Neuronal stem cell (in vitro differentiated cells): ENCODE data around the gene RHD.

Source experiments
- DNase-seq: peaks from one replicate; pipeline ENCODE4 v3.0.0-alpha.2; 2013; ENCODE audit warnings: low spot score
- H2AFZ ChIP-seq: one replicate; pipeline ENCODE4 v1.6.1; 2013; ENCODE audit warnings: mild to moderate bottlenecking, low read length, inconsistent platforms
- H2AK5ac ChIP-seq: 2 replicates; pipeline ENCODE4 v1.6.1; 2013; ENCODE audit warnings: low read depth, mild to moderate bottlenecking, inconsistent platforms, low read length, moderate library complexity, mixed read lengths
- H2BK120ac ChIP-seq: 2 replicates; pipeline ENCODE4 v1.6.1; 2013; ENCODE audit warnings: low read depth, mild to moderate bottlenecking, inconsistent platforms, low read length, moderate library complexity, mixed read lengths
- H2BK12ac ChIP-seq: one replicate; pipeline ENCODE4 v1.6.1; 2013; ENCODE audit warnings: low read length, inconsistent platforms
- H2BK15ac ChIP-seq: 2 replicates; pipeline ENCODE4 v1.6.1; 2013; ENCODE audit warnings: mild to moderate bottlenecking, low read length, inconsistent platforms, mixed read lengths
- H2BK5ac ChIP-seq: one replicate; pipeline ENCODE4 v1.6.1; 2013; ENCODE audit warnings: inconsistent platforms, mild to moderate bottlenecking, low read length, moderate library complexity
- H3K14ac ChIP-seq: one replicate; pipeline ENCODE4 v1.6.1; 2013; ENCODE audit warnings: low read length, inconsistent platforms
- H3K18ac ChIP-seq: 2 replicates; pipeline ENCODE4 v1.6.1; 2013; ENCODE audit warnings: low read length, inconsistent platforms
- H3K23ac ChIP-seq: 2 replicates; pipeline ENCODE4 v1.6.1; 2013; ENCODE audit warnings: low read depth, mild to moderate bottlenecking, mixed read lengths, low read length, inconsistent platforms; ENCODE audit not compliant: poor library complexity
- H3K27ac ChIP-seq: replicated peaks from 3 replicates; pipeline ENCODE4 v1.5.1; 2013; ENCODE audit warnings: low read length, inconsistent platforms
- H3K27me3 ChIP-seq, 3 experiments: 2 replicates each; pipeline ENCODE4 v1.6.1; 2013; ENCODE audit warnings: low read length in 3 of 3, mild to moderate bottlenecking in 2 of 3, inconsistent platforms in 1 of 3, low read depth in 1 of 3, mixed read lengths in 1 of 3, moderate library complexity in 1 of 3; ENCODE audit not compliant: control insufficient read depth in 3 of 3, insufficient read depth in 3 of 3
- H3K36me3 ChIP-seq, 2 donors: replicated peaks in 1 of 2; 2 replicates each; pipeline ENCODE4 v1.6.1; 2013; ENCODE audit warnings: low read length in 2 of 2; ENCODE audit not compliant: control insufficient read depth in 2 of 2, insufficient read depth in 2 of 2
- H3K4ac ChIP-seq: 2 replicates; pipeline ENCODE4 v1.6.1; 2013; ENCODE audit warnings: inconsistent platforms, mild to moderate bottlenecking, low read length, moderate library complexity
- H3K4me1 ChIP-seq, 2 donors: 1 replicate in 1 of 2; 2 replicates in 1 of 2; pipeline ENCODE4 v1.6.1; 2013; ENCODE audit warnings: low read length in 2 of 2, low read depth in 1 of 2; ENCODE audit not compliant: control insufficient read depth in 2 of 2, insufficient read depth in 1 of 2
- H3K4me2 ChIP-seq: one replicate; pipeline ENCODE4 v1.6.1; 2013; ENCODE audit warnings: mild to moderate bottlenecking, low read length, inconsistent platforms; ENCODE audit not compliant: insufficient read depth, poor library complexity, severe bottlenecking
- H3K4me3 ChIP-seq, 2 donors: 2 replicates each; pipeline ENCODE4 v1.5.1; 2013; ENCODE audit warnings: low read length in 2 of 2, mild to moderate bottlenecking in 2 of 2, inconsistent platforms in 1 of 2, moderate library complexity in 1 of 2
- H3K79me1 ChIP-seq: one replicate; pipeline ENCODE4 v1.6.1; 2013; ENCODE audit warnings: low read depth, mild to moderate bottlenecking, inconsistent platforms, low read length, moderate library complexity
- H3K9ac ChIP-seq: one replicate; pipeline ENCODE4 v1.6.1; 2013; ENCODE audit warnings: mild to moderate bottlenecking, low read depth, low read length, inconsistent platforms; ENCODE audit not compliant: poor library complexity
- H3K9me3 ChIP-seq, 2 donors: replicated peaks in 1 of 2; 2 replicates each; pipeline versions ENCODE3 to v1.6.1; 2013; ENCODE audit warnings: low read length in 2 of 2, mild to moderate bottlenecking in 2 of 2, inconsistent platforms in 1 of 2, low read depth in 1 of 2, mixed read lengths in 1 of 2, moderate library complexity in 1 of 2; ENCODE audit not compliant: control insufficient read depth in 2 of 2, insufficient read depth in 1 of 2
- H4K8ac ChIP-seq: one replicate; pipeline ENCODE4 v1.6.1; 2013; ENCODE audit warnings: low read depth, mild to moderate bottlenecking, inconsistent platforms, low read length, moderate library complexity
- H4K91ac ChIP-seq: one replicate; pipeline ENCODE4 v1.6.1; 2013; ENCODE audit warnings: low read length, low read depth, mild to moderate bottlenecking, inconsistent platforms; ENCODE audit not compliant: poor library complexity
- WGBS, 2 donors: extraction: QIAGEN DNeasy Blood & Tissue Kit; methylation state at CpG; one replicate each; pipeline ENCODE4 v1.1.7; 2013; ENCODE audit warnings: missing lambda C conversion rate in 2 of 2, mixed read lengths in 1 of 2; ENCODE audit not compliant: insufficient read length in 2 of 2, insufficient replicate concordance in 1 of 2; ENCODE audit errors: extremely low coverage in 2 of 2; 5-methylcytosine and 5-hydroxymethylcytosine counted together

RHD gene

GRCh38 chr1:25355841-25356395 is 83.6 kb downstream of the RHD start:
- no peaks in the 10 kb centered on the region for H3K79me1 ChIP-seq
- H2AFZ ChIP-seq, result no peak overlapping the region
- H3K9ac ChIP-seq, result no peak overlapping the region
- H3K9me3 ChIP-seq, result no peaks in the 10 kb centered on the region
- H4K8ac ChIP-seq, result no peak overlapping the region
- no peak overlapping the region for H2BK15ac ChIP-seq
- no peak overlapping the region for H3K4me3 ChIP-seq
- no peaks in the 10 kb centered on the region for H3K4me1 ChIP-seq
- no peak overlapping the region for H4K91ac ChIP-seq
- H2BK5ac ChIP-seq, result no peak overlapping the region
- H2BK12ac ChIP-seq, result no peak overlapping the region
- no peak overlapping the region for H3K18ac ChIP-seq
- no peaks in the 10 kb centered on the region for H3K27me3 ChIP-seq
- no peak overlapping the region for H2AK5ac ChIP-seq
- H3K14ac ChIP-seq, result no peak overlapping the region
- H2BK120ac ChIP-seq, result no peak overlapping the region
- H3K4ac ChIP-seq, result no peak overlapping the region
- H3K23ac ChIP-seq, result no peak overlapping the region
- H3K4me2 ChIP-seq, result no peak overlapping the region
- H3K27ac ChIP-seq, result no peak overlapping the region
- no CpG with 5 or more reads among the region's 6 CpGs for WGBS, 2 donors
- no peak for DNase-seq
- H3K36me3 ChIP-seq, result peaks cover 11 to 86% of the 10 kb centered on the region in 2 donors

DNA sequence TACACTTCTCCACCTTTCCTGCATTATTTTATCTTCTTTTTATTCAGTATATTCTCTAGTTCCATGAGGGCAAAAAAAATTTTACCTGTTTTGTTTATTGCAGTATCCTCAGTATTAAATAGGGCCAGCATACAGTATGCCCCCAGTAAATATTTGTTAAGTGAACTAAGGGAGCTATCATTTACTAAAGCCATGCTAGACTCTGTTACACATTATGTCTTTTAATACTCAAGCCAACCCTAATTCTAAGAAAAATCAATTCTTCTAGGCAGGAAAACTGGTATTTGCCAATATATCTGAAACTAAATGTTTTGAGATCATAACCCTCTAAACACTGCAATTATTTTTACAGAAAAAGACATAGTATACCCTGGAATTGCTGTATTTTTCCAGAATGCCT is 84.1 kb downstream of the RHD start:
- no peaks in the 10 kb centered on the region for H3K27me3 ChIP-seq
- H3K4ac ChIP-seq, result no peak overlapping the region
- H3K9ac ChIP-seq, result no peak overlapping the region
- no peak overlapping the region for H3K4me3 ChIP-seq
- no peak overlapping the region for H2BK15ac ChIP-seq
- H3K18ac ChIP-seq, result no peak overlapping the region
- H4K8ac ChIP-seq, result no peak overlapping the region
- no peaks in the 10 kb centered on the region for H3K79me1 ChIP-seq
- DNase-seq, result no peak
- no peak overlapping the region for H2BK12ac ChIP-seq
- H3K9me3 ChIP-seq, result no peaks in the 10 kb centered on the region
- H3K4me2 ChIP-seq, result no peak overlapping the region
- no peak overlapping the region for H2BK120ac ChIP-seq
- no peaks in the 10 kb centered on the region for H3K4me1 ChIP-seq
- H2AFZ ChIP-seq, result no peak overlapping the region
- H3K14ac ChIP-seq, result no peak overlapping the region
- no peak overlapping the region for H2BK5ac ChIP-seq
- no peak overlapping the region for H3K27ac ChIP-seq
- peaks cover 13 to 86% of the 10 kb centered on the region in 2 donors for H3K36me3 ChIP-seq
- H3K23ac ChIP-seq, result no peak overlapping the region
- no peak overlapping the region for H4K91ac ChIP-seq
- no peak overlapping the region for H2AK5ac ChIP-seq

DNA sequence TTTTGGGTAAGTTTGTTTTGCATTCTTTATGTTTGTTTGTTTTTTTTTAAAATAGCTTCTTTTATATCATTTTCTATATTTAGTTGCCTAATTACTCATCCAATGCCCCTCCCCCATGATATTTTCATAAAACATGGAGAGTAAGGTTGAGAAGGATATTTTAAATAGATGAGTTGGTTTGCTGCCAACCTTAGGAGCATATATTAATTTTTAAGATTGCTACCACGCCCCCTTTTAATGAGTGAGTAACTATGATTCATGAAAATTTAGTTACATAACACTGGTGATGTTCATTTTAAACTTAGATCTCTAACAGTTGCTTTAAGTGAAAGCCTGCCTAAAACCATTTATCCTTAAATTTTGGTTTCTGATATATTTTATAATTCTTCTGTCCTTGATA is 84.5 kb downstream of the RHD start:
- Histone ChIP-seq H4K8ac (no peak overlapping the region), H3K9ac (no peak overlapping the region), H2BK5ac (no peak overlapping the region), H3K27me3 (no peaks in the 10 kb centered on the region), H3K79me1 (no peaks in the 10 kb centered on the region), H3K36me3 (peaks cover 14 to 87% of the 10 kb centered on the region in 2 donors), H2BK15ac (no peak overlapping the region), H3K27ac (no peak overlapping the region), H4K91ac (no peak overlapping the region), H3K4me3 (no peak overlapping the region), H3K9me3 (no peaks in the 10 kb centered on the region), H2AFZ (no peak overlapping the region), H3K18ac (no peak overlapping the region), H3K14ac (no peak overlapping the region), H3K4ac (no peak overlapping the region), H3K23ac (no peak overlapping the region), H3K4me2 (no peak overlapping the region), H2BK12ac (no peak overlapping the region), H2AK5ac (no peak overlapping the region), H2BK120ac (no peak overlapping the region), H3K4me1 (no peaks in the 10 kb centered on the region)
- no peak for DNase-seq
- no CpG with 5 or more reads among the region's 1 CpG for WGBS, 2 donors

GRCh38 chr1:25360596-25361581 is 88.6 kb downstream of the RHD start:
- no peak for DNase-seq
- Histone ChIP-seq H3K36me3 (peaks cover 8 to 56% of the 10 kb centered on the region in 2 donors), H3K23ac (no peak overlapping the region), H3K79me1 (no peaks in the 10 kb centered on the region), H3K4me3 (no peak overlapping the region), H2BK15ac (no peak overlapping the region), H3K4ac (no peak overlapping the region), H2BK5ac (no peak overlapping the region), H2BK120ac (no peak overlapping the region), H2AFZ (no peak overlapping the region), H2AK5ac (no peak overlapping the region), H4K91ac (no peak overlapping the region), H3K14ac (peak overlapping the region; percentile 9), H4K8ac (no peak overlapping the region), H3K4me2 (no peak overlapping the region), H3K4me1 (no peaks in the 10 kb centered on the region), H3K27me3 (no peaks in the 10 kb centered on the region), H3K27ac (no peak overlapping the region), H2BK12ac (no peak overlapping the region), H3K9me3 (no peaks in the 10 kb centered on the region), H3K9ac (no peak overlapping the region), H3K18ac (no peak overlapping the region)
- no CpG with 5 or more reads among the region's 7 CpGs for WGBS, 2 donors
